ENCODE measurements around the gene TMEM107.
"Not testable (repeated sequence)": the region's sequence is repeated elsewhere in the genome, so short reads cannot be mapped to it uniquely, and the experiment has no call there.

The TMEM107 gene

DNA sequence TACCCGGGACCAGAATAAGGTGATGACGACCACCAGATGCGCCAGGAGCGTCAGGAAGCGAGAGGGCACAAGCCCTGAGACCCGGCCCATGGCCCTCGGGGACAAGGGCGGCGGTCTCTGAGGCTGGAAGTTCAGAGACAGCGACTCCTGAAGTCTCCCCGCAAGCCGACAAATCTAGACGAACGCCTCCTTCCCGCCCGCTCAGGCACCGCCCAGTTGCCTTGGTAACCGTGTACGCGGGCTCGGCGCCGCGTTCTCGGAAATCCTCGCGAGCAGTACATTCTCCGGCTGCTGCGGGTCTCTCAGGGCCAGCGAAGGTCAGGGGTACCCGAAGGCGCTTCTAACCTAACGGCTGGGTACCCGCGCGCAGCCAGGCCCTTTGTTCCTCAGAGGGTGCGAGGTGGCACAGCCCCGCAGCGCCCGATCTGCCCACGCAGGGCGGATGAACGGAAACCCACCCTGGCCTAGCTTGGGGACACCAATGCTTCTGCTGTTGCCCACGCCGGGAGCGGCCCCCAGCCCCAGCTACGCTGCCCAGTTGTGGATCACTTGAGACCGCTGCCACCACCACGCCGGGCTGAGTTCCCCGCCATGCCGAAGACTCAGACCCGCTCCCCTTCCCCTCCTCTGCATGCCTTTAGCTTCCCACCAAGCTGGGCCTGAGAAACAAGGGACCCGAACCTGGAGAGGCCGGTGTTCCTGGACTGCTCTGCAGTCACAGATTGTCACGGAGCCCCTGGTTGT, at the start of gene TMEM107:
Gene TMEM107 (minus strand): TSS at position 184 of the 744 bp plus-strand sequence. CDS start 94 bp downstream, at position 90.
- peak; percentile 69 to 98 (median 87) for DNase-seq

DNA sequence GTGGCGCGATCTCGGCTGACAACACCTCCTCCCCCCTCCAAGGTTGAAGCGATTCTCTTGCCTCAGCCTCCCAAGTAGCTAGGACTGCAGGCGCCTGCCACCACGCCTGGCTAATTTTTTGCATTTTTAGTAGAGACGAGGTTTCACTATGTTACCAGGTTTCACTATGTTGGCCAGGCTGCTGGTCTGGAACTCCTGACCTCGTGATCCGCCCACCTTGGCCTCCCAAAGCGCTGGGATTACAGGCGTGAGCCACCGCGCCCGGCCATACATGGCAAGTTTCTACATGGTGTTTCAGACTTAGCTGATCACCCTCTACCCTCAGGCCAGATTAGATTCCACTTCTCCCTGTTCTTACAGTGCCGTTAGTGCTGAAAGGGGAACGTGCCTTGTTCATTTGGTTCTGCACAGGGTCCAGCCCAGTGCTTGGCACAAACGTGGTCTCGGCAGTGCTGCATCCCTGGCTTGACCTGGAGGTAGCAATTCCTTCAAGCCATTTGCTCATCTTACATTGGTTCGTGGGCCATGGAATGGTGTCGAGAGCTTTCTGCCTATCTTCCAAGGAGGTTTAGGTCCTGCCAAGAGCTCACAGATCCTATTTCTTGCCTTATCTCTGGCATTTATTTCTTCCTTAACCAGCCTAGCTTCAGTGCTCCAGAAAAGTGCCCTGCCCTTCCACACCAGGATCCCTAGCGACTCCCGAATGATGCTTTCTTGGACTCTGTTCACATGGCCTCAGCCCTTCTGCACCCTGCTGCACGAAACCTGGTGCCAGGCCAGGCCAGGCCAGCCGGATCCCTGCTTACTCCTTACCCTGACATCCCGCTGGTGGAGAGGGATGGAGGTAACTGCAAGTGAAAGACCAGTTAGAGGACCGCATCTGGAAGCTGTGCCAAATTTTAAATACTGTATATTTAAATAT, 49.0 kb upstream of the TMEM107 start:
- intact Hi-C loops (cut with DNase I), result no loop called here
- peak in 3 of 10 donors; percentile 52 to 79 (median 73) for DNase-seq

More for the DNA sequence above, at the start of gene TMEM107:
- intact Hi-C loops (cut with DNase I), result no loop called here

DNA sequence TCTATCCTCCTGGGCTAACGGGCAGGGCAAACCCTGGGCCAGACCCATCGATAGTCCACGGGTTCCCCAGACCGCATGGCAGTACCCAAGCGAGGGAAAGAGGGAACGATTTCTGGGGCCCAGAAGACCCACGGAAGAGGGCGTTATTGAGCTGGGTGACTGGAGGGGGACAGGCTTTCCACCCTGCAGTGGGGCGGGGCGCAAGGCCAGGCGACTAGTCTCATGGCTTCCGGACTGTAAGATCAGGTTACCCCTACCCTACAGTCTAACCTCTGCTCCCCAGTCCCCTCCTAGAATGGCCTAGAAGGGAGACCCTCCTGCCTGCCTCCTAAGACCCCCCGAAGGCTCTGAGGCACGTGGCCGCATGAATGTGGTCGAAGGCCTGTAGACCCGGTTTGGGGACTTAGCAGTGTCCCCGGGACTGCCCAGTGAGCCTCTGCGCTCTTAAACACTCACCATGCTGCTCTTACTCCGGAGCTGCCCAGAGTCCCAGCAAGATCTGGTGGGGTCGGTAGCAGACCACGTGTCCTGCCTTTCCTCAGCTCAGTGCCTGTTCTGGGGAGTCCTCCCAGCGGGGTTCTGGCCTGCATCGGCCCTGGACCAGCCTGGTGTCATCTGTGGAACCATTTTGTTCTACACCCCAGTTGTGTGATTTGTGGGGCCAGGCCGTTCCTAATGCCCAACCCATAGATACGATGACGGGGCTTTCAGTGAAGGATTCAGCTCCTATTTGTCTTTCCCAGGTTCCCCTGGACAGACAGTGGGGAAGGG, 47.4 kb upstream of the TMEM107 start:
- peak; percentile 30 to 92 (median 59) for DNase-seq
- intact Hi-C loops (cut with DNase I), result loop anchor here (2.0 kb wide), 2 partner anchors 25 to 105 kb away; partner anchors contain the start of genes ALOXE3, CTC1 and PFAS

DNA sequence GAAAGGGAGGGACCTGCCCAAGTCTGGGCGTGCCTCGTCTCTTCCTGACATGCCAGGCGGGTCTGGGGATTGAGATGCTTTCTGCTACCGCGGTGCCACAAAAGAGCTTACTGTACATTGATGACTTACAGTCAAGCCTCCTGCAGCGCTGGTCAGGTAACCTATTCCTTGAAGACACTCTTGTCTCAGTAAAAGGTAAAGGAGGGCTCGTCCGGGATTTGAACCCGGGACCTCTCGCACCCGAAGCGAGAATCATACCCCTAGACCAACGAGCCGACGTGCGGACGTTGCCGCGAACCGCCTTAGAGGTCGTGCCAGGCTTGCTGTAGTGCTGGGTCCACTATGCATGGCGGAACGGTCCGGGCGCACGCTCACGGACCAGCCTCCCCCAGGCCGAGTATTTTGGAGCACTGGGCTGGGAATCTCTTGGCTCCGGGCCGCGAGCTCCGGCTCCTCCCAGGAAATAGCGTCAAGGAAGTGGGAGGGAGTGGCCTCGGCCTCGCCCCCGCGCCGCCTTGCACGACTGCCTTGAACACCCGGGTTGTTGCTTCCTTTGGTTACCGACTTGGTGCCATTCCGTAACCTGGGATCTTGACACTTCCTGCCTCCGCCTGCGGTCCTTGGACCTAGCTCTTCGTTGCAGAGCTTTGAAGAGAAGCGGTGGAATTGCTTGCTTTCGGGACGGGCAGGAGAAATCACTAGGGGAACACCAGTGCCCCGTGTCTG, 46.6 kb upstream of the TMEM107 start:
- peak; percentile 88 to 99 (median 93) for DNase-seq
- intact Hi-C loops (cut with DNase I), result loop anchor here (1.0 to 2.0 kb wide), 3 partner anchors 26 to 104 kb away; partner anchors contain the start of genes ALOXE3, CTC1 and PFAS

DNA sequence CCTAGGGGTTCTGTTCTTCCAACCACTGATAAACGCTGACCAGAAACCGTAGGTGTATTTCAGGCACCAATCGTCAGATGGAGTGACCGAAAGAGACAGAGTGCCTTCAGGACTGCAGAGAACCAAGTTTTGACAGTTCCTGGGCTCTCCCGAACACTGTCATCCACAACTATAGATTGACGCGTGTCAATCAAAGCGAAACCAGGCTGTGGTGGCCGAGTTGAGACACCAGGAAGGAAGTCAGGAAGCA, 46.1 kb upstream of the TMEM107 start:
- no peak for DNase-seq
- intact Hi-C loops (cut with DNase I), result loop anchor here (1.0 to 2.0 kb wide), 3 partner anchors 26 to 104 kb away; partner anchors contain the start of genes ALOXE3, CTC1 and PFAS

DNA sequence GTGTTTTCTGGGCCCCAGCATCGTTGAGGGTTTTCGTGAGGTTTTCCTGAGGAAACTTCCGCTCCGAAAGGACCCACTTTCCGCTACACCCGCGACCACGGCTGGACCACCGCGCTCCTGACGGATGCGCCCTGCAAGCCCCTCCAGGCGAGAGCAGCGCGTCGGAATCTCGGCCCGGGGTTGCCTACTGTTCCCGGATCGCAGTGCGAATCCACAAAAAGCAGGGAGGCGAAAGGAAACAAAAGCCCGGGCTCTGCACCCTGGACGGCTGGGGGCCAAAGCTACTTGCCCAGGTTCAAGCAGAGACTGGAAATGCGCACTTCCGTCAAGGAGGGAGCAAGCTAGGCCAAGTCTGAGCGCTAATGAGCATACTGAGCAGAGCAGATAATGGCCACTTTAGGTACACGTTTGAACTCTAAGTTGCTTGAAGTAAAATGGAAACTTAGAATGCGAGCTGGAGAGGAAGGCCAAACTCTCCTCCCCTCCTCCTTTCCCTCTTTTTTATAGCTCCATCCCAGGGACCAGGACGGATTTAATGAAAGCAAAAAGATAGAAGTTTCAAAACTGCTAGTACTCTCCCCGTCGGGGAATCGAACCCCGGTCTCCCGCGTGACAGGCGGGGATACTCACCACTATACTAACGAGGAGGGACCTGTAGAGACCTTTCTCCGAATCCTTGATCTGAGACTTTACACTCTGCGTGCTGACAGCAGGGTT, 45.6 kb upstream of the TMEM107 start:
- intact Hi-C loops (cut with DNase I), result loop anchor here (1.0 to 2.0 kb wide), 3 partner anchors 27 to 103 kb away; partner anchors contain the start of genes ALOXE3, CTC1 and PFAS
- peak; percentile 71 to 97 (median 84) for DNase-seq

DNA sequence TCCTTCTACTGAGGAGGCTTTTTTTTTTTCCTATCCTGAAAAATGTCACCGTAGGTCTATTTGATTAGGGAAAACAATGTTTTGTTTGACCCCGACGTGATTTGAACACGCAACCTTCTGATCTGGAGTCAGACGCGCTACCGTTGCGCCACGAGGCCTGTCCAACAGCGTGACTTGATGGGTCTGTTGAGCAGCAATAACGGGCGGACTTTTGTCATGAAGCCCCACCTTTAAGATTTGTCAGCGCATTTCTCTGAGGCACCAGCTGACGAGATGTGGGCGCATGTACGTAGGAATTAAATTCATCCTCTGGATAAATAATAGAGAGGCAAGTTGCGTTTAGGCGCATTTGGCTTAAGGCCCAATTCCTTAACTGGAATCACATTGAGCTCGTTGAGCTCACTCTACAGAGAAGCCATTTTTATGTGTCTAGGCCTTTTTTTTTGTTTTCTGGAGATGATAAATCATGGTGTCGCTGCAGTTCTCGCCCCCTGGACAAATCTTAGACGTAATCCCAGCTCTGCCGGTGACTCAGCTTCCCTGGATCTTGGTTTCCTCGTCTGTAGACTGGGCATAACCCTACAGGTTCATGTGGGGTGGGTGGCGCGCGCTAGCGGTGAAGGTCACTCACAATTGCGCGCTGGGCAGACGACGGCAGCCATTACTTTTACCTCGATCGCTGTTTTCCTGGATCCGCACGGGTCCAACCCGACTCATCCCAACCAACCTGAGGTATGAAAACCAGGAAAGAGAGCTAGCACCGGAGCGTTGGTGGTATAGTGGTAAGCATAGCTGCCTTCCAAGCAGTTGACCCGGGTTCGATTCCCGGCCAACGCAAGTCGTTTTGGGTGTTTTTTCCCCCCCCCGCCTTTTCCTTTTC, 44.8 kb upstream of the TMEM107 start:
- intact Hi-C loops (cut with DNase I), result no loop called here
- peak; percentile 82 to 98 (median 90) for DNase-seq

DNA sequence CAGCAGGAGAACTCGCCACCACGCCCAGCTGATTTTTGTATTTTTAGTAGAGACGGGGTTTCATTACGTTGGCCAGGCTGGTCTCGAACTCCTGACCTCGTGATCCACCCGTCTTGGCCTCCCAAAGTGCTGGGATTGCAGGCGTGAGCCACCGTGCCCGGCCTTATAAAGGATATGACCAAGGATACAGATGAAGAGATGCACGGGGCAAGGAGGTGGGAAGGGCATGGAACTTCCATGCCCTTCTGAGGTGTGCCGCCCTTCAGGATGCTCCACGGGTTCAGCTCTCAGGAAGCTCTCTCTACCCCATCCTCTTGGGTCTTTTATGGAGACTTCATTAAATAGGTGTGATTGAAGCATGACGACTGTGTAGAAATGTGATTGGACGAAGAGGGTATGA, 37.8 kb upstream of the TMEM107 start:
- intact Hi-C loops (cut with DNase I), result not testable (repeated sequence)
- peak in 2 of 10 donors; percentile 28 to 52 for DNase-seq

DNA sequence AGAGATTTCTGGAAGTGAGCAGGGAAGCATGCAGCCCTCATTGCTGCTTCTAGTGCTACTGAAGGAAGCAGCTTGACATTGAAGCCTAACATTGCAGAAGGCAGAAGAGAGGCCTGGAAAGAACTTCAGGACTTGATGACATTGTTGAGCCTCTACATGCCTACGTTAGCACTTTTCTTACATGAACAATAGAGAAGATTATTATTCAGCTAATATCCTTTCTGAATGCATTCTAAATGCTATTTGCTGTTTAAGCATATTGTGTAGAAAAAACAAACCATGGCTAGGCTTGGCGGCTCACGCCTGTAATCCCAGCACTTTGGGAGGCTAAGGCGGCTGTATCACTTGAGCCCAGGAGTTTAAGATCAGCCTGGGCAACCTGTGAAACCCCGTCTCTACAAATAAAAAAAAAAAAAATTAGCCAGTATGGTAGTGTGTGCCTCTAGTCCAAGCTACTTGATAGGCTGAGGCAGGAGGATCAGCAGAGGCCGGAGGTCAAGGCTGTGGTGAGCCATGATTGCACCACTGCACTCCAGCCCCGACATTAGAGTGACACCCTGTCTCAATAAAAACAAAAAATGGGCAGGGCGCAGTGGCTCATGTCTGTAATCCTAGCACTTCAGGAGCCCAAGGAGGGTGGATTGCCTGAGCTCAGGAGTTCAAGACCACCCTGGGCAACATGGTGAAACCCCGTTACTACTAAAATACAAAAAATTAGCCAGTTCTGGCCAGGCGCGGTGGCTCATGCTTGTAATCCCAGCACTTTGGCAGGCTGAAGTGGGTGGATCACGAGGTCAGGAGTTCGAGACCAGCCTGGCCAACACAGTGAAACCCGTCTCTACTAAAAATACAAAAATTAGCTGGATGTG, 36.4 kb upstream of the TMEM107 start:
- intact Hi-C loops (cut with DNase I), result no loop called here
- peak in 2 of 10 donors; percentile 23 to 58 for DNase-seq

DNA sequence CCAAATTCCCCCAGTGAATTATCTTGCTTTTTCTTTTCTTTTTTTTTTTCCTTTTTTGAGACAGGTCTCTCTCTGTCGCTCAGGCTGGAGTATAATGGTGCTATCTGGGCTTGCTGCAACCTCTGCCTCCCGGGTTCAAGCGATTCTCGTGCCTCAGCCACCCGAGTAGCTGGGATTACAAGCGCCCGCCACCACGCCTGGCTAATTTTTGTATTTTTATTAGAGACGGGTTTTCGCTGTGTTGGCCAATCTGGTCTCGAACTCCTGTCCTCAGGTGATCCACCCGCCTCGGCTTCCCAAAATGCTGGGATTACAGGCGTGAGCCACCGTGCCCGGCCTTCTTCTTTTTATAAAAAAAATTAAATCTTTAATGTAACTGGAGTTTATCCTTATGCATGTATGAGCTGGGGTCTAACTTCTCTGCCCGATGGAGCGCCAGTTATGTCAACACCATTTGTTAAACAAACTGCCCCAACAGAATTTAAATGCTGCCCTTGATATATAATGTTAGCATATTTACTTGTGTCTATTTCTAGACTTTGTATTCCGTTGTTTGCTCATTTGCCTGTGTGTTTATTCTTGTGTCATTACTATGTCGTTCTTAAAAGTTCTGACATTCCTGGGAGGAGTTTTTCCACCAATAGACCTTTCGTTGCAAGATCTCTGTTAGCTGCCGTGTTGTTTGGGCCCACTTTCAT, 34.7 kb upstream of the TMEM107 start:
- intact Hi-C loops (cut with DNase I), result no loop called here
- DNase-seq, result no peak

DNA sequence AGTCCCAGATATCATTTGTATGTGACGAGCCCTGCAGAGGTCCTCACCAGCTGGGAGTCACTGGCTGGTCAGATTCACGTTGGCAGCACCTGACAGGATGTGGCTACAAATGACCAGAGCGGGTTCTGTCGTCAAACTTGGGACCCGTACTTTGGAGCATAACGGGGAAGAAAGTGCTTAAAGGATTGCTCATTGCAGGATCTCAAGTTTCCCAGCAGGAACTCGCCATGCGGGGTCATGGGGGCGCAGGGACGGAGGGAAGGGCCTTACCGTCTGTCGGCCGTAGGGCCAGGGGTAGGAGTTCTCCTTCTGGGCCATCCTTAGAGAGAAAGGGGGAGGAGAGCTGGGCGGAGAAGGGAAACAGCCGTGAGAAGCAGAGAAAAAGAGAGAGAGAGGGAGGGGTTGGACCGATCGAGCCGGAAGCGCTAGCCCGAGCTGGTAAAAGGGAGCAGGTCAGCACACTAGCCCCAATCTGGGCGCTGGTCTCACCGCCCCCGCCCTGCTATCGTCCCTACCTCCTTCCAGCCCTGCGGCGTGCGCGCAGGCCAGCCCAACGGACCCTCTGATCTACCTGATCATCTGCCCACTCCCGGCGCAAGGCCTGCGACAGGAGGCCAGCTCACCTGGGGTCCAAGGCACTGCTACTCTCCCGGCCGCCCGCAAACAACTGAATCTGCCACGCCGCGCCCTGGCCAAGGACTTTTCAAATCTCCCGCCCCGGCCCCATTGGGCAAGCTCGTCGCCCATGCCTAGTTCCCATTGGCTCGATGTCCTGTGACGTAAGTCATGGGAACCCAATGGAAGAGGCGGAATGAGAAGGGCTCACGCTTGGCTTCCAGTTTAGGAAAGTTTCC, 34.0 kb upstream of the TMEM107 start, which contains the start of gene AURKB:
Gene AURKB (minus strand): TSS at position 669 of the 854 bp plus-strand sequence. CDS start 351 bp downstream, at position 318.
- intact Hi-C loops (cut with DNase I), result no loop called here
- peak; percentile 82 to 99 (median 94) for DNase-seq

DNA sequence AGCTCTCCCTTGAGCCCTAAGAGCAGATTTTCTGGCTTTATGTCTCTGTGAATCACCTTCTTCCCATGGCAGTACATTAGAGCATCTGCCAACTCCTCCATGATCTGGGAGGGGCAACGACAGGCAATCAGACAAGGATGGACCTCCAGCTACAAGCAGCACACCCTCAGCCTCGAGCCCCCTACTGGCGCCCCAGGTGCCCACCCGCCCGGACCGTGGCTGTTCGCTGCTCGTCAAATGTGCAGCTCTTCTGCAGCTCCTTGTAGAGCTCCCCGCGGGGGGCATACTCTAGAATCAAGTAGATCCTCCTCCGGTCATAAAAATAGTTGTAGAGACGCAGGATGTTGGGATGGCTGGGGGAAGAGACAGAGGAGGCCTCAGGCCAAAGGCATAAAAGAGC, 30.4 kb upstream of the TMEM107 start:
- intact Hi-C loops (cut with DNase I), result no loop called here
- DNase-seq, result peak in 1 of 10 donors; percentile 73

DNA sequence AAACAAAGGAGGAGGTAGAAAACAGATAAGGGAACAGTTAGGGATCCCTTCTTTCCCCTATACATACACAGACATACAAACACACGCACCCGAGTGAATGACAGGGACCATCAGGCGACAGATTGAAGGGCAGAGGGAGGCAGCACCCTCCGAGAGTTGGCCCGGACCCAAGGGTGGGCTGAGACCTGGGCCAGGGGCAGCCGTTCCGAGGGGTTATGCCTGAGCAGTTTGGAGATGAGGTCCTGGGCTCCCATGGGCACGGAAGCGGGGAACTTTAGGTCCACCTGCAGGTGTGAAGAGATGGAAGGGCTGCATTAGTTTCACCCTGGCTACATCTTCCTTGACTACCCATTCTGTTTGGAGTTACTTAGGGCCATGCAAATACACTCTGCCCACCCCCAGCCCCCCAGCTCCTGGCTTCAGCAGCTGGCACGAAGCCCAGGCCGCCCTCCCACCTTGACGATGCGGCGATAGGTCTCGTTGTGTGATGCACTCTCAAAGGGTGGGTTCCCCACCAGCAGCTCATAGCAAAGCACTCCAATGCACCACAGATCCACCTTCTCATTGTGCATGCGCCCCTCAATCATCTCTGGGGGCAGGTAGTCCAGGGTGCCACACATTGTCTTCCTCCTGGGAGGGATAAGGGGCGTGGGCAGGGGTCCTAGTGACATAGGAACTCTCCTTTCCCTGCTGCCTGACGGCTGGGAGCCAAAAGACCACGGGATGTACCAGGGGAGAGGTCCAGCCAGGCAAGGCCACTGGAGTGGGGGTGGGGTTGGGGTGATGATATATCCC, 28.8 kb upstream of the TMEM107 start:
- intact Hi-C loops (cut with DNase I), result no loop called here
- DNase-seq, result peak in 2 of 10 donors; percentile 59 to 69

DNA sequence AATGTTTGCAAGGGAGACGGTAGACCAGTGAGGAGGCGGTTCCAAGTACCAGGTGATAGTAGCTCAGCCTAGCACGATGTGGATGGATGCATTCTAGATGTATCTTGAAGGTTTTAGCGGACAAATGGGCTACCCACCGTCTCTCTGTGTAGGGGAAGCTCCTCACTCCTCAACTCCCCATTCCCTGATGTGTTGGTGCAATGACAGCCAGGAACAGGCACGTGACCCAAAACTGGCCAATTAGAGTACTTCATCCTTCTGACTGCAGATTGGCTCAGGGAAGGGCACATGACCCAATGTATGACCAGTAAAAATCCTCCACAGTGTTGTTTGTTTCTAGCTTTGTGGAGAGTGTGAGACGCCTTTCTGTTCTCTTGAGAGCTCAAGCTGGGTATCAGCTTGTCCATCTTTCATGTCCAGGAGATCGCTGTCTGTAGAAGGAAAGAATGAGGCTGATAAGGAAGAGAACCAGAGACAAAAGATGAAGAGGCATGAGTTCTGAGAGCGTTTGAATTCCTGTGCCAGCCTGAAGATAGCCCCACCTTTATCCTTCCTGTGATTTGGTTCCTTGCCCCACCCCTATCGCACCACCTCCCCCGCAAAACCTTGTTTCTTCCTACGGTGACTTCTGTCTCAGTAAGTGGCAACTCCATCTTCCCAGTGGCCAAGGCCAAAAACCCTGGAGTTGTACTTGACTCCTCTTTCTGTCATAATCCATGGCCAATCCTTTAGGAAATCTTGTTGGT, 16.1 kb upstream of the TMEM107 start:
- peak; percentile 69 to 97 (median 91) for DNase-seq
- intact Hi-C loops (cut with DNase I), result no loop called here

All from posterior cingulate gyrus (tissue), 11 donors.